Measurements from ENCODE around the gene TXLNB.

Gene TXLNB

GRCh38 chr6:139290787-139291311, 949 bp downstream of the TXLNB start:
- peaks cover 9% of the 10 kb centered on the region for H3K4me1 ChIP-seq (ENCODE audit: control insufficient read depth, insufficient read depth, low read length)
- no peaks in the 10 kb centered on the region for H3K9me3 ChIP-seq (ENCODE audit: control insufficient read depth, insufficient read depth, low read depth, low read length)
- no peak overlapping the region for H3K4me3 ChIP-seq (ENCODE audit: low read depth, low read length)
- ChIA-PET POLR2A (no interaction called here), CTCF (interaction anchor here (0.6 to 1.3 kb wide), 2 partner anchors 13 to 1185 kb away, joined by 3 read pairs; no protein-coding TSS in a partner anchor)
- TF ChIP-seq PRDM1 (tag by site-specific recombination; IDR thresholded peaks at IDR 0.05) (peak; percentile 19; the same call in 1 of the 2 replicates), SCRT2 (tag by site-specific recombination; IDR thresholded peaks at IDR 0.05) (peak; percentile 92), ZSCAN18 (tag by site-specific recombination; IDR thresholded peaks at IDR 0.05) (no peak), REST (tag by site-specific recombination; IDR thresholded peaks at IDR 0.05) (peak; percentile 59; the same call in 1 of the 2 replicates), SCRT1 (tag by site-specific recombination; IDR thresholded peaks at IDR 0.05; ENCODE audit: borderline replicate concordance) (peak; percentile 62; the same call in 1 of the 2 replicates), ZNF174 (tag by site-specific recombination; IDR thresholded peaks at IDR 0.05) (no peak), ZNF660 (tag by site-specific recombination; IDR thresholded peaks at IDR 0.05) (peak; percentile 36), ZNF677 (tag by site-specific recombination; IDR thresholded peaks at IDR 0.05) (peak; percentile 96), ZNF518A (tag by site-specific recombination; conservative IDR thresholded peaks at IDR 0.05; ENCODE audit: low read depth) (0 out of 2 replicates have a peak, but pooled peaks have one; percentile 17), ZNF248 (tag by site-specific recombination; IDR thresholded peaks at IDR 0.05) (no peak), PRDM6 (tag by site-specific recombination; IDR thresholded peaks at IDR 0.05) (peak; percentile 54; the same call in 1 of the 2 replicates), ZNF366 (tag by site-specific recombination; conservative IDR thresholded peaks at IDR 0.05) (0 out of 2 replicates have a peak, but pooled peaks have one; percentile 41), ZNF10 (tag by site-specific recombination; IDR thresholded peaks at IDR 0.05) (peak; percentile 61)
- no peak overlapping the region for H3K27ac ChIP-seq (ENCODE audit: extremely low read depth, low read depth, low read length)
- no peaks in the 10 kb centered on the region for H3K36me3 ChIP-seq (ENCODE audit: control insufficient read depth in 2 of 2, insufficient read depth in 1 of 2, low read length in 2 of 2)

All from HEK293 (cell line).